NT2/D1 (cell line): ENCODE results near the gene SGTA.

Experiments
- DNase-seq: peaks from one replicate; pipeline ENCODE4 v3.0.0-alpha.2; 2011; ENCODE audit warnings: low read depth, low spot score
- H3K27me3 ChIP-seq: 2 replicates; pipeline ENCODE4 v1.6.0; 2011; ENCODE audit warnings: mild to moderate bottlenecking; ENCODE audit not compliant: insufficient read length, insufficient read depth
- H3K36me3 ChIP-seq: 2 replicates; pipeline ENCODE4 v1.6.1; 2011; ENCODE audit warnings: mild to moderate bottlenecking, low read length, mixed read lengths; ENCODE audit not compliant: insufficient read depth, insufficient read length
- H3K4me1 ChIP-seq: 2 replicates; pipeline ENCODE4 v1.5.1; 2011; ENCODE audit not compliant: insufficient read depth, insufficient read length
- H3K4me3 ChIP-seq: 2 replicates; pipeline ENCODE4 v1.5.1; 2011; ENCODE audit warnings: low read depth; ENCODE audit not compliant: insufficient read length
- H3K9ac ChIP-seq: 2 replicates; pipeline ENCODE4 v1.6.0; 2011; ENCODE audit warnings: low read depth; ENCODE audit not compliant: insufficient read length
- H3K9me3 ChIP-seq: 2 replicates; pipeline ENCODE4 v1.5.1; 2011; ENCODE audit warnings: mild to moderate bottlenecking, low read length; ENCODE audit not compliant: insufficient read depth
- SUZ12 ChIP-seq: IDR thresholded peaks from 2 replicates; pipeline ENCODE4 v1.6.1; 2011; ENCODE audit not compliant: insufficient read length, insufficient read depth; ENCODE audit errors: extremely low read depth
- YY1 ChIP-seq: IDR thresholded peaks from 2 replicates; pipeline ENCODE4 v1.6.1; 2011; ENCODE audit not compliant: insufficient read length, insufficient read depth
- ZNF274 ChIP-seq: IDR thresholded peaks from 2 replicates; pipeline ENCODE4 v1.6.1; 2011; ENCODE audit warnings: mild to moderate bottlenecking, low read depth, low read length

SGTA gene

DNA sequence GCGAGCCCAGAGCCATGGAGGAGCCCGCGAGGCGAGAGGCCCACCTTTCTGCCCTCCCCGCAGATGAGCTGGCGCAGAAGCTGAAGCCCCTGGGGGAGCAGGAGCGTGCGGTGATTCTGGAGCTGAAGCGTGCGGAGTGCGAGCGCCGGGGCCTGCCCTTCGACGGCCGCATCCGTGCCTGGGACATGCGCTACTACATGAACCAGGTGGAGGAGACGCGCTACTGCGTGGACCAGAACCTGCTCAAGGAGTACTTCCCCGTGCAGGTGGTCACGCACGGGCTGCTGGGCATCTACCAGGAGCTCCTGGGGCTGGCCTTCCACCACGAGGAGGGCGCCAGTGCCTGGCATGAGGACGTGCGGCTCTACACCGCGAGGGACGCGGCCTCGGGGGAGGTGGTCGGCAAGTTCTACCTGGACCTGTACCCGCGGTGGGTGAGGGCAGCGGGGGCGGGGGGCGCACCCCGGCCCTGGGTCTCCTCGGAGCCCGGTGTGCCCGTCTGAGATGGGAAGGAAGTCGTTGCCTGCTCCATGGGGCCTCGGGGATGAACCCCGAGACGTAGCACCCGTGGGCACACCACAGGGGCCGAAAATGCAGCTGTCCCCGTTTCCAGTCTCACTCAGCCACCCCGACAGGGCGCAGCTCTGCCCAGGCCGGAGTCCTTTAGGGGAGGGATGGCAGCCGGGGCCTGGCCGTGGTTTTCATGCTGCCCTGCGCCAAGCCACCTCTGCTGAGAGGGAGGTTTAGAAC lies 24.5 kb upstream of the SGTA start:
- Histone ChIP-seq H3K9ac (no peak overlapping the region), H3K27me3 (no peaks in the 10 kb centered on the region), H3K4me1 (peaks cover 2% of the 10 kb centered on the region), H3K36me3 (peaks cover 98% of the 10 kb centered on the region), H3K4me3 (no peak overlapping the region), H3K9me3 (no peaks in the 10 kb centered on the region)
- no peak for DNase-seq
- no peak for TF ChIP-seq YY1
- TF ChIP-seq ZNF274, result no peak
- TF ChIP-seq SUZ12, result no peak

DNA sequence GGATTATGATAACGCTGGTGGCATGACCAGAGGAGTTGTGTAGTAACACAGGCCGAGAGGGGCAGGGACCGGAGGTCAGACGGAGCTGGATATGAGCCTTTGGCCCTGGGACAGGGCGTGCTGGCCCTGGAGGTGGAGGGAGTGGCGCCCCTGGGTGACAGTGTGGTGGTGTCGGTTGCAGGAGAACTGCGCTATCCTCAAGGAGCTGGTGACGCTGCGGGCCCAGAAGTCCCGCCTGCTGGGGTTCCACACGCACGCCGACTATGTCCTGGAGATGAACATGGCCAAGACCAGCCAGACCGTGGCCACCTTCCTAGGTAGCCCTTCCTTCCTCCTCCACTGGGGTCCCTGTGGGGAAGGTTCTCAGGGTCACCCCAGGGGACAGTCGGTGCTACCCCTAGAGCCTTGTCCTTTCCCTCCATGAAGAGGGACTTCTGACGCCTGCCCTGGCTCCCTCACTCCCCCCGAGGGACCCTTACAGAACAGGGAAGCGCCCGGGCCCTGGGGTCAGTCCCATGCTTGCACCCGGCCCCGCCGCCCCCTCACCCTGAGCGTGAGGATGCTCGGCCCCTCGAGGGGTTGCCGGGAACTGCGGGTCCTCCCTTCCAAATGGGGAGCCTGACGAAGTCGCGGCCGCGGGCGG lies 23.8 kb upstream of the SGTA start:
- DNase-seq, result no peak
- Histone ChIP-seq H3K9me3 (no peaks in the 10 kb centered on the region), H3K4me3 (no peak overlapping the region), H3K4me1 (peaks cover 2% of the 10 kb centered on the region), H3K27me3 (no peaks in the 10 kb centered on the region), H3K36me3 (peaks cover 95% of the 10 kb centered on the region), H3K9ac (no peak overlapping the region)
- TF ChIP-seq SUZ12 (no peak), ZNF274 (no peak), YY1 (no peak)

DNA sequence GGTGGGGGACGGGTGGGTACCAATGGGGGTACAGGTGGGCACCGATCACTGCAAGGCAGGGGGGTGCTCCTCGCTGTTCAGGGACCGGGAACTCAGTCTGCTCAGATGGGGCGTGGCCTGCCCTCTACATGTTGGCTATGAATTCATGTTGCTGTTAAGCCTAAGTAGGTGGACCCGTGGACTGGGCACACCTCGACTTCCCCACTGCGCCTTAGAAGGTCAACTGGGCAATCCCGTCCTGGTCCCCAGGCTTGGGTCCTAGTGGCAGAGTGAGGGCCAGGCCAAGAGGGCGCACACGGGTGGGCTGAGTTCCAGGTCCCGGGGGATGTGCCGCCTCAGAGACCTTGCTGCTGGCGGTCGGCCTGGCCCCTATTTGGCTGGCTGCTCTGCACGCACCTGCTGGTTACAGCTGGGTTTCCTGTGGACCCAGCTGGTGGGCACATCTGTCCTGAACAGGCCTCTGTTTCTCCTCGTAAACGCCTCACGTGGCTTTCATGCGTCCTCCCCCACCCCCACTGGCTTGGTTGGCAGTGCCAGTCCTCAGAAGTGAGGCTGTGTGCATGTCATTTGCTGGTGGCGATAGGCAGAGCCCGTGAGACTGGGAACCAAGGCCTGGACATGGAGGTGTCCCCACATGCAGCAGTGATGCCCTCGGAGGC lies 23.0 kb upstream of the SGTA start:
- DNase-seq, result no peak
- H3K27me3 ChIP-seq, result no peaks in the 10 kb centered on the region
- no peak overlapping the region for H3K9ac ChIP-seq
- H3K9me3 ChIP-seq, result no peaks in the 10 kb centered on the region
- no peak overlapping the region for H3K4me3 ChIP-seq
- H3K36me3 ChIP-seq, result peaks cover 95% of the 10 kb centered on the region
- peaks cover 2% of the 10 kb centered on the region for H3K4me1 ChIP-seq
- no peak for TF ChIP-seq SUZ12
- TF ChIP-seq YY1, result no peak
- TF ChIP-seq ZNF274, result no peak

DNA sequence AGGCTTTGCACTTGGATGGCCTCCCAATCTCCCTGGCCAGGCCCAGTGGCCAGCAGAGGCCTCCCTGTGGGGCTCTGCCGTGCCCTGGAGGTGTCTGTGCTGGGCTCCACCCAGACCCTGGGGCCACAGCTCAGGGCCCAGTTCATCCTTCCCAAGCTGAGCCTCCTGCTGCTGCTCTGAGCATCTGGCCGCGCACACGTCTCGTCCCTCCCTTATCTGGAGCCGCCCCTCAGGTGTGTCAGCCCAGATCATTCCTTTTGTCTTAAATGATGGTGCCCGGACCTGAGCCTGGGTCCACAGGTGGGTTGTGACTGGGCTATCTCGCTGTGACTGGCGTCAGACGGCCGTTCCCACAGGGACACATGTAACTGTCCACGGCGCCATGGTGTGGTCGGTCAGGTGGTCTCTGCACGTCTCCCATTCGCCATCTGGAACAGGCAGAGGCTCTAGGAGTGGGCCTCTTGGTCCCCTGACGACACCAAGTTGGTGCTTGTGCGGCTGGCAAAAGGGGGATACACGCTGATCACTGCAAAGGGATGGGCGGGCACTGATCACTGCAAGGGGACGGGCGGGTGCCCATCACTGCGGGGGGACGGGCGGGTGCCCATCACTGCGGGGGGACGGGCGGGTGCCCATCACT lies 22.3 kb upstream of the SGTA start:
- Histone ChIP-seq H3K27me3 (no peaks in the 10 kb centered on the region), H3K4me3 (no peak overlapping the region), H3K9me3 (no peaks in the 10 kb centered on the region), H3K4me1 (peaks cover 2% of the 10 kb centered on the region), H3K9ac (no peak overlapping the region), H3K36me3 (peaks cover 95% of the 10 kb centered on the region)
- TF ChIP-seq SUZ12 (no peak), ZNF274 (no peak), YY1 (no peak)
- DNase-seq, result no peak

DNA sequence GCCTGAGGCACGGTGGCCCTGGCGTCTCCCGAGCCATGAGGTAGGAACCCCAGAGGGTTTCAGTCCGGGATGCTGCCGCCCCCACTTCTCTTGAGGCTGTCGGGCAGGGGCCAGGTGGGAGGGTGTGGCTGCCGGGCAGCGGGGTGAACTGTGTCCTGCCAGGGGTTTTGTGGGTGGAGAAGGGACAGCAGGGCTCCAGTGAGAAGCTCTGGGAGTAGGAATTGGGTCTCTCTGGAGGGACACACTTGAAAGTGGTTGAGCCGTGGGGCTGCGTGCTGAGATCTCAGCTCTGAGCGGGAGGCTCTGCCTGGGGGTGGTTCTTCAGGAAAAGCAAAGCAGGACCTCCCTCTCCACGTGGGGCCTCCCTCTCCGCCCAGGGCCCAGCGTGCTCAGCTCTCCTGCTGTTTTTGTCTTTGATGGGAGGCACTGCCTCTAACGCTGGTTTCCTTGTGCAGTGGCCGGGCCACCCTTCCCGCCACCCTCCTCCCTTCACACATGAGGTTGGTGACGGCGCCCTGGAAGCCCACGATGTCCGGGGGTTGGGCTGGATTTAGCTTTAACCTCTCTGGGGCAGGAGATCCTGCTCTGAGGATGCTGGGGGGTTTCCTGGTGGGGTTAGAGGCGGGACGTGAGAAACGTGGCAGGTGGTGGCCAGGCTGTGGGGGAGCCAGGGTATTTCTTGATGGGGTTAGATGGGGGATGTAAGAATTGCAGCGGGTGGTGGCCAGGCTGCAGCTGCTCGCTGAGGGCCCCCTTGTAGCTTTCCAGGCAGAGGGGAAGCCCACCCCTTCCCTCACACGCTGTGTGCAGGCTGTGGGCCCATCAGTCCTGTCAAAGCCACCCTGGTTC lies 21.3 kb upstream of the SGTA start:
- Histone ChIP-seq H3K4me3 (no peak overlapping the region), H3K36me3 (peaks cover 95% of the 10 kb centered on the region), H3K9ac (no peak overlapping the region), H3K27me3 (no peaks in the 10 kb centered on the region), H3K4me1 (peaks cover 2% of the 10 kb centered on the region), H3K9me3 (no peaks in the 10 kb centered on the region)
- no peak for DNase-seq
- TF ChIP-seq YY1, result no peak
- TF ChIP-seq ZNF274, result no peak
- TF ChIP-seq SUZ12, result no peak

DNA sequence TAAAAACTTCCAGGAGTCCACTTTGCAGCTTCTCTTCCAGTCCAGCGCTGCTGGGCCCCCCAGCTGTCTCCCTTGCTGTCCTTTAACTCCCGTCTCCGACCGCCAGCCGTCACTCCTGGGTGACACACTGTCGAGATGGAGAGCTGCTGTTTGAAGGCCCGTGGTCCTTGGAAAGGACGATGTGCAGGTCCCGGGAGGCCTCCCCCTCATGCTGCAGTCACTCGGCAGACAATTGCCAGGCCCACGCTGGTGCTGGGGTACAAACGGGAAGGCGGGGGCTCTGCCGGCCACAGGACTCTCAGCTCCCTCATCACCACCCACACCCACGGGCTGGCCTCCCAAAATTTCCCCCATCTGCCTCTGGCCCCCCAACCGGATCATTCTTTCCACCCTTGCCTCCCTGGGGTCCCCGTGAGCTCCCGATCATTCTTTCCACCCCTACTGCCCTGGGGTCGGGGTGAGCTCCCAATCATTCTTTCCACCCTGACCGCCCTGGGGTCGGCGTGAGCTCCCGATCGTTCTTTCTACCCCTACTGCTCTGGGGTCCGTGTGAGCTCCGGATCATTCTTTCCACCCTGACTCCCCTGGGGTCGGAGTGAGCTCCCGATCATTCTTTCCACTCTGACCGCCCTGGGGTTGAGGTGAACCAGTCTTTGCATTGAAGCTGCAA lies 20.5 kb upstream of the SGTA start:
- TF ChIP-seq ZNF274, result no peak
- no peak for TF ChIP-seq YY1
- no peak for TF ChIP-seq SUZ12
- no peak overlapping the region for H3K4me3 ChIP-seq
- H3K4me1 ChIP-seq, result peaks cover 2% of the 10 kb centered on the region
- no peak overlapping the region for H3K9ac ChIP-seq
- DNase-seq, result no peak
- H3K36me3 ChIP-seq, result peaks cover 95% of the 10 kb centered on the region
- no peaks in the 10 kb centered on the region for H3K9me3 ChIP-seq
- no peaks in the 10 kb centered on the region for H3K27me3 ChIP-seq
